Neural cell (in vitro differentiated cells): ENCODE measurements around the gene PREB. TPM values are rescaled to one million over a fixed set of nuclear protein-coding genes. Genes with fewer than 3 reads are reported as not detected.
"Not testable (repeated sequence)": the region's sequence is repeated elsewhere in the genome, so short reads cannot be mapped to it uniquely, and the experiment has no call there.

Source experiments
- H2AFZ ChIP-seq: fragments of 200-600, 300-800 bp; sonication (generic), shearing (Covaris generic); 2 replicates; pipeline ENCODE4 v1.6.0; 2014; ENCODE audit warnings: low read depth, mild to moderate bottlenecking, antibody characterized with exemption, low read length, moderate library complexity
- H3F3A ChIP-seq: fragments of 200-600 bp; shearing (Covaris generic); 2 replicates; pipeline ENCODE4 v1.6.1; 2016; ENCODE audit warnings: mild to moderate bottlenecking, moderate library complexity, mixed read lengths, antibody characterized with exemption, low read length; ENCODE audit not compliant: insufficient read depth, poor library complexity, severe bottlenecking
- H3K27ac ChIP-seq: fragments of 200-600, 300-800 bp; sonication (generic), shearing (Covaris generic); 2 replicates; pipeline ENCODE4 v1.5.1; 2014; ENCODE audit warnings: mild to moderate bottlenecking, low read length, moderate library complexity
- H3K27me3 ChIP-seq: fragments of 300-800, 200-600 bp; sonication (generic), shearing (Covaris generic); 2 replicates; pipeline ENCODE4 v1.6.0; 2014; ENCODE audit warnings: mild to moderate bottlenecking, low read depth, low read length, moderate library complexity; ENCODE audit not compliant: insufficient read depth
- H3K36me3 ChIP-seq: fragments of 300-800, 200-600 bp; sonication (generic), shearing (Covaris generic); 2 replicates; pipeline ENCODE4 v1.5.1; 2014; ENCODE audit warnings: mild to moderate bottlenecking, antibody characterized with exemption, low read length, moderate library complexity; ENCODE audit not compliant: insufficient read depth
- H3K4me2 ChIP-seq: fragments of 300-800, 200-600 bp; sonication (generic), shearing (Covaris generic); 2 replicates; pipeline ENCODE4 v1.6.0; 2014; ENCODE audit warnings: mild to moderate bottlenecking, low read length
- H3K4me3 ChIP-seq: fragments of 300-800, 200-600 bp; sonication (generic), shearing (Covaris generic); 2 replicates; pipeline ENCODE4 v1.5.1; 2014; ENCODE audit warnings: mild to moderate bottlenecking, low read length, moderate library complexity
- H3K79me2 ChIP-seq: fragments of 200-600 bp; shearing (Covaris generic); replicated peaks from 2 replicates; pipeline ENCODE4 v1.6.0; 2014; ENCODE audit warnings: mild to moderate bottlenecking, low read length, moderate library complexity; ENCODE audit not compliant: insufficient read depth
- H3K9ac ChIP-seq: fragments of 300-800, 200-600 bp; sonication (generic), shearing (Covaris generic); 2 replicates; pipeline ENCODE4 v1.6.1; 2016; ENCODE audit warnings: mild to moderate bottlenecking, low read length, mixed read lengths
- H3K9me2 ChIP-seq: fragments of 200-600 bp; shearing (Covaris generic); 2 replicates; pipeline ENCODE4 v1.6.1; 2016; ENCODE audit warnings: mild to moderate bottlenecking, low read length, mixed read lengths; ENCODE audit not compliant: insufficient read depth
- H3K9me3 ChIP-seq: fragments of 200-600, 300-800 bp; sonication (generic), shearing (Covaris generic); 2 replicates; pipeline ENCODE4 v1.6.1; 2016; ENCODE audit warnings: mild to moderate bottlenecking, mixed run types, low read length, moderate library complexity, mixed read lengths
- H4K20me1 ChIP-seq: fragments of 200-600 bp; shearing (Covaris generic); 2 replicates; pipeline ENCODE4 v1.6.1; 2016; ENCODE audit warnings: mild to moderate bottlenecking, mixed run types; ENCODE audit not compliant: insufficient read depth
- EP300 ChIP-seq: fragments of 450-650 bp; conservative IDR thresholded peaks from 2 replicates; pipeline ENCODE4 v1.6.1; 2014; ENCODE audit warnings: antibody characterized with exemption, mild to moderate bottlenecking, moderate library complexity; ENCODE audit not compliant: poor library complexity, severe bottlenecking
- EZH2 ChIP-seq: fragments of 200-600, 300-800 bp; shearing (Covaris generic), sonication (generic); IDR thresholded peaks from 2 replicates; pipeline ENCODE4 v1.6.1; 2014; ENCODE audit warnings: antibody characterized with exemption, low read length, borderline replicate concordance, mild to moderate bottlenecking; ENCODE audit not compliant: insufficient read depth, poor library complexity, severe bottlenecking
- MXI1 ChIP-seq: fragments of 450-650 bp; conservative IDR thresholded peaks from 2 replicates; pipeline ENCODE4 v1.6.1; 2014; ENCODE audit warnings: antibody characterized with exemption, mild to moderate bottlenecking; ENCODE audit not compliant: poor library complexity, severe bottlenecking
- POLR2AphosphoS5 ChIP-seq: IDR thresholded peaks from 2 replicates; pipeline ENCODE4 v1.6.1; 2012
- RAD21 ChIP-seq: fragments of 450-650 bp; conservative IDR thresholded peaks from 2 replicates; pipeline ENCODE4 v1.6.1; 2014; ENCODE audit warnings: antibody characterized with exemption, mild to moderate bottlenecking, moderate library complexity
- SMC3 ChIP-seq: fragments of 450-650 bp; conservative IDR thresholded peaks from 2 replicates; pipeline ENCODE4 v1.6.1; 2014; ENCODE audit warnings: antibody characterized with exemption, mild to moderate bottlenecking, moderate library complexity; ENCODE audit not compliant: poor library complexity
- TAF1 ChIP-seq: IDR thresholded peaks from 2 replicates; pipeline ENCODE4 v1.6.1; 2012; ENCODE audit warnings: low read depth
- polyA plus RNA-seq: library from polyadenylated mRNA; depleted of rRNA; stranded (reverse); fragments of >200 nt; gene quantifications from 2 replicates; pipeline ENCODE4 v1.2.3, GENCODE V29; 2014
- TF ChIP-seq, protein P1 (sequence below): IDR thresholded peaks from 2 replicates; pipeline ENCODE4 v1.6.1; 2012; ENCODE audit warnings: borderline replicate concordance
- TF ChIP-seq, protein P2 (sequence below): fragments of 450-650 bp; IDR thresholded peaks from 2 replicates; pipeline ENCODE4 v1.5.1; 2014; ENCODE audit warnings: antibody characterized with exemption, mild to moderate bottlenecking, moderate library complexity; ENCODE audit not compliant: poor library complexity, severe bottlenecking

PREB gene
- polyA plus RNA-seq, 1 donor from 2014 or later, result 121 TPM

DNA sequence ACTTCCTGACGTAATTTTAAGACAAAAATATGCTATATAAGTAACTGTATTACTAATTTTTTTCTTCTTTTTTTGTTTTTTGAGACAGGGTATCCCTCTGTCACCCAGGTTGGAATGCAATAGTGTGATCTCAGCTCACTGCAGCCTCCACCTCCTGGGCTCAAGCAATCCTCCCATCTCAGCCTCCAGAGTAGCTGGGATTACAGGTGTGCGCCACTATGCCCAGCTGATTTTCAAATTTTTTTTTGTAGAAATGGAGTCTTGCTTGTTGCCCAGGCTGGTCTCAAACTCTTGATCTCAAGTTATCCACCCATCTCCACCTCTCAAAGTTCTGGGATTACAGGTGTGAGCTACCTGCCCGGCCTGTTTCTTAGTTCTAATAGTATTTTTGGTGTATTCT lies 44.0 kb upstream of the PREB start:
- H3K4me3 ChIP-seq, result no peak overlapping the region
- no peaks in the 10 kb centered on the region for H4K20me1 ChIP-seq
- no peak overlapping the region for H2AFZ ChIP-seq
- no peak overlapping the region for H3K27ac ChIP-seq
- no peak overlapping the region for H3K9ac ChIP-seq
- no peaks in the 10 kb centered on the region for H3F3A ChIP-seq
- TF ChIP-seq TAF1, result no peak
- no peak for TF ChIP-seq MXI1
- TF ChIP-seq EP300, result no peak
- TF ChIP-seq POLR2AphosphoS5, result no peak
- TF ChIP-seq, protein P1, sequence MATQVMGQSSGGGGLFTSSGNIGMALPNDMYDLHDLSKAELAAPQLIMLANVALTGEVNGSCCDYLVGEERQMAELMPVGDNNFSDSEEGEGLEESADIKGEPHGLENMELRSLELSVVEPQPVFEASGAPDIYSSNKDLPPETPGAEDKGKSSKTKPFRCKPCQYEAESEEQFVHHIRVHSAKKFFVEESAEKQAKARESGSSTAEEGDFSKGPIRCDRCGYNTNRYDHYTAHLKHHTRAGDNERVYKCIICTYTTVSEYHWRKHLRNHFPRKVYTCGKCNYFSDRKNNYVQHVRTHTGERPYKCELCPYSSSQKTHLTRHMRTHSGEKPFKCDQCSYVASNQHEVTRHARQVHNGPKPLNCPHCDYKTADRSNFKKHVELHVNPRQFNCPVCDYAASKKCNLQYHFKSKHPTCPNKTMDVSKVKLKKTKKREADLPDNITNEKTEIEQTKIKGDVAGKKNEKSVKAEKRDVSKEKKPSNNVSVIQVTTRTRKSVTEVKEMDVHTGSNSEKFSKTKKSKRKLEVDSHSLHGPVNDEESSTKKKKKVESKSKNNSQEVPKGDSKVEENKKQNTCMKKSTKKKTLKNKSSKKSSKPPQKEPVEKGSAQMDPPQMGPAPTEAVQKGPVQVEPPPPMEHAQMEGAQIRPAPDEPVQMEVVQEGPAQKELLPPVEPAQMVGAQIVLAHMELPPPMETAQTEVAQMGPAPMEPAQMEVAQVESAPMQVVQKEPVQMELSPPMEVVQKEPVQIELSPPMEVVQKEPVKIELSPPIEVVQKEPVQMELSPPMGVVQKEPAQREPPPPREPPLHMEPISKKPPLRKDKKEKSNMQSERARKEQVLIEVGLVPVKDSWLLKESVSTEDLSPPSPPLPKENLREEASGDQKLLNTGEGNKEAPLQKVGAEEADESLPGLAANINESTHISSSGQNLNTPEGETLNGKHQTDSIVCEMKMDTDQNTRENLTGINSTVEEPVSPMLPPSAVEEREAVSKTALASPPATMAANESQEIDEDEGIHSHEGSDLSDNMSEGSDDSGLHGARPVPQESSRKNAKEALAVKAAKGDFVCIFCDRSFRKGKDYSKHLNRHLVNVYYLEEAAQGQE, result no peak
- TF ChIP-seq RAD21, result no peak
- TF ChIP-seq, protein P2, sequence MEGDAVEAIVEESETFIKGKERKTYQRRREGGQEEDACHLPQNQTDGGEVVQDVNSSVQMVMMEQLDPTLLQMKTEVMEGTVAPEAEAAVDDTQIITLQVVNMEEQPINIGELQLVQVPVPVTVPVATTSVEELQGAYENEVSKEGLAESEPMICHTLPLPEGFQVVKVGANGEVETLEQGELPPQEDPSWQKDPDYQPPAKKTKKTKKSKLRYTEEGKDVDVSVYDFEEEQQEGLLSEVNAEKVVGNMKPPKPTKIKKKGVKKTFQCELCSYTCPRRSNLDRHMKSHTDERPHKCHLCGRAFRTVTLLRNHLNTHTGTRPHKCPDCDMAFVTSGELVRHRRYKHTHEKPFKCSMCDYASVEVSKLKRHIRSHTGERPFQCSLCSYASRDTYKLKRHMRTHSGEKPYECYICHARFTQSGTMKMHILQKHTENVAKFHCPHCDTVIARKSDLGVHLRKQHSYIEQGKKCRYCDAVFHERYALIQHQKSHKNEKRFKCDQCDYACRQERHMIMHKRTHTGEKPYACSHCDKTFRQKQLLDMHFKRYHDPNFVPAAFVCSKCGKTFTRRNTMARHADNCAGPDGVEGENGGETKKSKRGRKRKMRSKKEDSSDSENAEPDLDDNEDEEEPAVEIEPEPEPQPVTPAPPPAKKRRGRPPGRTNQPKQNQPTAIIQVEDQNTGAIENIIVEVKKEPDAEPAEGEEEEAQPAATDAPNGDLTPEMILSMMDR, result no peak
- no peaks in the 10 kb centered on the region for H3K27me3 ChIP-seq
- H3K9me2 ChIP-seq, result no peaks in the 10 kb centered on the region
- no peaks in the 10 kb centered on the region for H3K79me2 ChIP-seq
- H3K36me3 ChIP-seq, result no peaks in the 10 kb centered on the region
- no peaks in the 10 kb centered on the region for H3K9me3 ChIP-seq
- no peak overlapping the region for H3K4me2 ChIP-seq

DNA sequence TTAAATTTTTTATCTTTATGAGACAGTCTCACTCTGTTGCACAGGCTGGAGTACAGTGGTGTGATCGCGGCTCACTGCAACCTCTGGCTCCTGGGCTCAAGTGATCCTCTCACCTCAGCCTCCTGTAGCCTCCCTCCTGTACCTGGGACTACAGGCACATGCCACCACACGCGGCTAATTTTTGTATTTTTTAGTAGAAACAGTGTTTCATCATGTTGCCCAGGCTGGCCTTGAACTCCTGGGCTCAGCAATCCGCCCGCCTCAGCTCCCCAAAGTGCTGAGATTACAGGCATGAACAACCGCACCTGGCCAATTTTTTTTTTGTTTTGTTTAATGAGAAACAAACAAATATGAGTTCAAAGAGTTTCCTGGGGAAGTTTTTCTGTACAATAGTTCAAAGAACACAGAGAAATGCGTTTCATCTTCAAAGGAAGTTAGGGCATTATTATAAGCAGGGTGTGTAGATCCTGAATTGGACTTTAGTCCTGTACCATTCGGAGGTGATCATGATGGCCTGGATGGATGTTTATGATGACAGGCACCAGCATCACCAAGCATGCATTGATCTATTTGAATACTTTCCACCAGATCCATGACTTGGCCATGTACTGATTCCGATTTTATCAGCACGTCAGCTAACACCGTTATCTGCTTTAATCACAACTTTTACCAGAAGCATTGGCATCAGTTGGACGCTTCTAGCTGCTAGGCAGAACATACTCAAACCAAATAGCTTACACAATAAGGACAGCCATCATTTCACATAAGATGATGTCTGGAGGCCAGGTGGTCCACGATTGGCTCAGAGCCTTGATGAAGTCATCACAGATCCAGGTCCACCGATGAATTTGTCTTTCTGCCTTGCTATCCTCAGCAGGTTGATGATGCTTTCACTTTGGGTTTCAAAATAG lies 43.3 kb upstream of the PREB start:
- Histone ChIP-seq H3K79me2 (no peaks in the 10 kb centered on the region), H3K4me2 (no peak overlapping the region), H3K27me3 (no peaks in the 10 kb centered on the region), H3K36me3 (no peaks in the 10 kb centered on the region), H3K27ac (no peak overlapping the region), H4K20me1 (no peaks in the 10 kb centered on the region), H2AFZ (no peak overlapping the region), H3F3A (no peaks in the 10 kb centered on the region), H3K9me3 (no peaks in the 10 kb centered on the region), H3K4me3 (no peak overlapping the region), H3K9ac (no peak overlapping the region), H3K9me2 (no peaks in the 10 kb centered on the region)
- TF ChIP-seq POLR2AphosphoS5 (no peak), EZH2 (no peak), TAF1 (no peak), EP300 (no peak), RAD21 (no peak), SMC3 (no peak), MXI1 (no peak)
- TF ChIP-seq, protein P1, result no peak
- TF ChIP-seq, protein P2, result no peak

DNA sequence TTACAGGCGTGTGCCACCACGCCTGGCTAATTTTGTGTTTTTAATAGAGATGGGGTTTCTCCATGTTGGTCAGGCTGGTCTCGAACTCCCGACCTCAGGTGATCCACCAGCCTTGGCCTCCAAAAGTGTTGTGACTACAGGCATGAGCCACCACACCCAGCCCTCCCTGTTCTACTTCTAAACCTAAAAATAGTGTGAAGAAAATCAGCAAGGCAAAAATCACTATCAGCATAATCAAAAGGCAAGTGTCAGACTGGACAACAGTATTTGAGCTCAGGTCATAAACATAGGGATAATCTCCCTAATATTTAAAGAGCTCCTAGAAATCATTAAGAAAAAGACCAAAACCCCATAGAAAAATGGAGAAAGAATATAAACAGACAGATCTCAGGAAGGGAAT lies 41.3 kb upstream of the PREB start:
- H3K4me2 ChIP-seq, H4K20me1 ChIP-seq, H3K27ac ChIP-seq, H3K9ac ChIP-seq, H3K79me2 ChIP-seq, H3K36me3 ChIP-seq, H3K4me3 ChIP-seq, H2AFZ ChIP-seq, H3K9me3 ChIP-seq, H3F3A ChIP-seq, H3K27me3 ChIP-seq, H3K9me2 ChIP-seq: not testable (repeated sequence)
